B cell (primary cell): ENCODE data around the gene GPRASP3. TPM values are rescaled to one million over a fixed set of nuclear protein-coding genes. Genes with fewer than 3 reads are reported as not detected.
"Not testable (repeated sequence)": the region's sequence is repeated elsewhere in the genome, so short reads cannot be mapped to it uniquely, and the experiment has no call there.

Source experiments
- ATAC-seq: fragments of 200-7000 bp; cut with Tn5 transposase; one replicate; pipeline ENCODE4 v1.10.0; 2021; ENCODE audit warnings: low read depth, mild to moderate bottlenecking, moderate number of reproducible peaks, moderate library complexity
- CTCF ChIA-PET: fragments of 350-600 bp; sonication (Branson Sonifier 250); formaldehyde crosslinking; loops from one replicate; lab custom pipeline; 2021; ENCODE audit warnings: antibody characterized with exemption, inconsistent platforms; lab: Charles Lee
- POLR2A ChIA-PET: fragments of 350-600 bp; sonication (Branson Sonifier 250); formaldehyde crosslinking; loops from one replicate; lab custom pipeline; 2021; ENCODE audit warnings: antibody characterized with exemption; lab: Charles Lee
- DNase-seq: peaks from one replicate; pipeline ENCODE4 v3.0.0; 2013
- H2AFZ ChIP-seq: 2 replicates; pipeline ENCODE4 v1.6.1; 2012; ENCODE audit warnings: mild to moderate bottlenecking, low read depth, low read length; ENCODE audit not compliant: insufficient read depth, poor library complexity, severe bottlenecking
- H3K27ac ChIP-seq, 2 donors: 1 replicate in 1 of 2; 2 replicates in 1 of 2; pipeline ENCODE4 v1.5.1; 2012 to 2013; ENCODE audit warnings: low read length in 2 of 2, mild to moderate bottlenecking in 2 of 2, moderate library complexity in 1 of 2
- H3K27me3 ChIP-seq, 4 experiments: fragments of 200-600 bp in 1 of 4; sonication (generic) in 1 of 4; replicated peaks in 1 of 4; 1 replicate in 2 of 4; 2 replicates in 2 of 4; pipeline versions ENCODE4 v1.6.1 to v1.7.0; 2013 to 2016; ENCODE audit warnings: low read length in 3 of 4, mild to moderate bottlenecking in 2 of 4, mixed read lengths in 1 of 4, moderate library complexity in 1 of 4; ENCODE audit not compliant: insufficient read depth in 4 of 4, control insufficient read depth in 3 of 4; ENCODE audit errors: control extremely low read depth in 1 of 4
- H3K36me3 ChIP-seq, 2 experiments: replicated peaks in 1 of 2; 1 replicate in 1 of 2; 2 replicates in 1 of 2; pipeline versions ENCODE4 v1.6.1 to v1.7.1; 2013; ENCODE audit warnings: low read length in 1 of 2; ENCODE audit not compliant: insufficient read depth in 2 of 2, control insufficient read depth in 1 of 2; ENCODE audit errors: control extremely low read depth in 1 of 2, extremely low read depth in 1 of 2
- H3K4me1 ChIP-seq, 2 donors: fragments of 200-600 bp in 1 of 2; sonication (generic) in 1 of 2; 1 replicate in 1 of 2; 2 replicates in 1 of 2; pipeline versions ENCODE4 v1.5.1 to v1.6.1; 2013 to 2017; ENCODE audit warnings: low read length in 2 of 2; ENCODE audit not compliant: control insufficient read depth in 2 of 2, insufficient read depth in 2 of 2
- H3K4me2 ChIP-seq: replicated peaks from 2 replicates; pipeline ENCODE3; 2012; ENCODE audit warnings: mild to moderate bottlenecking, low read depth, low read length; ENCODE audit not compliant: poor library complexity, severe bottlenecking
- H3K4me3 ChIP-seq, 5 experiments: fragments of 200-600 bp in 1 of 5; sonication (generic) in 1 of 5; 1 replicate in 3 of 5; 2 replicates in 2 of 5; pipeline versions ENCODE4 v1.5.1 to v1.7.0; 2011 to 2016; ENCODE audit warnings: low read length in 4 of 5, mild to moderate bottlenecking in 4 of 5, low read depth in 2 of 5, control low read depth in 1 of 5, moderate library complexity in 1 of 5; ENCODE audit not compliant: insufficient read depth in 1 of 5; ENCODE audit errors: control extremely low read depth in 1 of 5, extremely low read depth in 1 of 5
- H3K79me2 ChIP-seq: fragments of 200-600 bp; sonication (generic); one replicate; pipeline ENCODE4 v1.6.0; 2016; ENCODE audit warnings: low read length; ENCODE audit not compliant: control insufficient read depth, insufficient read depth
- H3K9ac ChIP-seq: fragments of 200-600 bp; sonication (generic); 2 replicates; pipeline ENCODE4 v1.6.1; 2017; ENCODE audit warnings: mild to moderate bottlenecking, low read length, moderate library complexity
- H3K9me3 ChIP-seq, 3 donors: one replicate each; pipeline versions ENCODE4 v1.6.1 to v1.7.1; 2013; ENCODE audit warnings: low read length in 2 of 3; ENCODE audit not compliant: control insufficient read depth in 2 of 3, insufficient read depth in 1 of 3; ENCODE audit errors: control extremely low read depth in 1 of 3
- H4K20me1 ChIP-seq: 2 replicates; pipeline ENCODE4 v1.6.0; 2012; ENCODE audit warnings: mild to moderate bottlenecking, low read length; ENCODE audit not compliant: insufficient read depth, control insufficient read depth, poor library complexity, severe bottlenecking
- H3K27ac Mint-ChIP-seq: one replicate; pipeline ENCODE4 v1.8.0; 2021; ENCODE audit warnings: mixed read lengths
- H3K27me3 Mint-ChIP-seq: one replicate; pipeline ENCODE4 v1.8.0; 2021; ENCODE audit warnings: mixed read lengths
- H3K4me1 Mint-ChIP-seq: one replicate; pipeline ENCODE4 v1.8.0; 2021; ENCODE audit warnings: mixed read lengths
- H3K4me3 Mint-ChIP-seq: one replicate; pipeline ENCODE4 v1.8.0; 2021; ENCODE audit warnings: mixed read lengths
- H3K9me3 Mint-ChIP-seq: one replicate; pipeline ENCODE4 v1.8.0; 2022; ENCODE audit warnings: mixed read lengths; ENCODE audit not compliant: insufficient read depth
- EZH2 ChIP-seq: IDR thresholded peaks from 2 replicates; pipeline ENCODE4 v1.6.1; 2012; ENCODE audit warnings: borderline replicate concordance, low read depth, mild to moderate bottlenecking, moderate library complexity, low read length; ENCODE audit not compliant: insufficient read depth, poor library complexity, severe bottlenecking
- WGBS: methylation state at CpG from one replicate; pipeline ENCODE4 v1.1.5; 2013; ENCODE audit warnings: missing lambda C conversion rate; ENCODE audit not compliant: insufficient coverage; 5-methylcytosine and 5-hydroxymethylcytosine counted together
- intact Hi-C: fragments of 100-400 bp; cut with micrococcal nuclease; formaldehyde crosslinking; loops from one replicate; pipeline ENCODE4 v1.10.0; 2022
- polyA minus RNA-seq: library from RNA; depleted of rRNA, polyadenylated mRNA; stranded (reverse); fragments of >200 nt; gene quantifications from 2 replicates; pipeline ENCODE4 v1.2.3, GENCODE V29; 2012
- polyA plus RNA-seq: library from polyadenylated mRNA; depleted of rRNA; stranded (reverse); fragments of >200 nt; gene quantifications from 2 replicates; pipeline ENCODE4 v1.2.3, GENCODE V29; 2012
- total RNA-seq, 2 donors: library from RNA; stranded (reverse); fragments of 120-200 nt in 1 of 2; gene quantifications; 1 replicate in 1 of 2; 2 replicates in 1 of 2; pipeline versions ENCODE4 v1.2.3 to v1.2.4, GENCODE V29; 2013 to 2022
- TF ChIP-seq, protein P1 (sequence below): fragments of 200-600 bp; IDR thresholded peaks from one replicate; pipeline ENCODE4 v1.8.0; 2022; ENCODE audit warnings: antibody characterized with exemption, mild to moderate bottlenecking

The GPRASP3 gene
- total RNA-seq (0.89 and 1.9 TPM in 2 replicates), polyA plus RNA-seq (0.20 and 0.28 TPM in 2 replicates), polyA minus RNA-seq (0.09 and 0.29 TPM in 2 replicates)
- 0.37 TPM for total RNA-seq (2013)

- Histone ChIP-seq H3K9me3 (no peaks in the 10 kb centered on the region), H3K9ac (peak within 1 kb of the TSS; percentile 49), H3K4me3 (peak within 1 kb of the TSS; percentile 36 to 48 (median 42)), H3K4me1 (peaks cover 0 to 10% of the 10 kb centered on the region in 2 donors), H3K27me3 (no peaks in the 10 kb centered on the region), H3K36me3 (no peaks in the 10 kb centered on the region), H3K79me2 (no peaks in the 10 kb centered on the region), H2AFZ (peak within 1 kb of the TSS; percentile 73), H4K20me1 (no peaks in the 10 kb centered on the region), H3K4me2 (peak within 1 kb of the TSS; percentile 65), H3K27ac (no peak within 1 kb of the TSS)
- Mint-ChIP-seq H3K4me3 (peak within 1 kb of the TSS; percentile 87), H3K9me3 (no peaks in the 10 kb centered on the region), H3K27me3 (no peaks in the 10 kb centered on the region), H3K4me1 (peaks cover 10% of the 10 kb centered on the region), H3K27ac (peak within 1 kb of the TSS; percentile 56)
- WGBS = 6% methylated on average over 15 of the region's 31 CpGs
- intact Hi-C loops = loop anchor here (1.0 kb wide), 1 partner anchor 49 kb away; no protein-coding TSS in a partner anchor
- ChIA-PET POLR2A (no interaction called here), CTCF (no interaction called here)
- TF ChIP-seq EZH2 = no peak
- TF ChIP-seq, protein P1, sequence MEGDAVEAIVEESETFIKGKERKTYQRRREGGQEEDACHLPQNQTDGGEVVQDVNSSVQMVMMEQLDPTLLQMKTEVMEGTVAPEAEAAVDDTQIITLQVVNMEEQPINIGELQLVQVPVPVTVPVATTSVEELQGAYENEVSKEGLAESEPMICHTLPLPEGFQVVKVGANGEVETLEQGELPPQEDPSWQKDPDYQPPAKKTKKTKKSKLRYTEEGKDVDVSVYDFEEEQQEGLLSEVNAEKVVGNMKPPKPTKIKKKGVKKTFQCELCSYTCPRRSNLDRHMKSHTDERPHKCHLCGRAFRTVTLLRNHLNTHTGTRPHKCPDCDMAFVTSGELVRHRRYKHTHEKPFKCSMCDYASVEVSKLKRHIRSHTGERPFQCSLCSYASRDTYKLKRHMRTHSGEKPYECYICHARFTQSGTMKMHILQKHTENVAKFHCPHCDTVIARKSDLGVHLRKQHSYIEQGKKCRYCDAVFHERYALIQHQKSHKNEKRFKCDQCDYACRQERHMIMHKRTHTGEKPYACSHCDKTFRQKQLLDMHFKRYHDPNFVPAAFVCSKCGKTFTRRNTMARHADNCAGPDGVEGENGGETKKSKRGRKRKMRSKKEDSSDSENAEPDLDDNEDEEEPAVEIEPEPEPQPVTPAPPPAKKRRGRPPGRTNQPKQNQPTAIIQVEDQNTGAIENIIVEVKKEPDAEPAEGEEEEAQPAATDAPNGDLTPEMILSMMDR = no peak
- peak; percentile 62 for DNase-seq
- ATAC-seq = peak; percentile 87
These were observed at the start of gene GPRASP3 for GRCh38 chrX:102720237-102721168. TSS of gene GPRASP3 (plus strand) at chrX:102720743. CDS start at chrX:102748996, 28,253 bp downstream.

GRCh38 chrX:102672856-102673255 lies 47.7 kb upstream of the GPRASP3 start:
- H3K36me3 ChIP-seq = no peaks in the 10 kb centered on the region
- no peak overlapping the region for H2AFZ ChIP-seq
- ChIA-PET CTCF (no interaction called here), POLR2A (no interaction called here)
- H3K27ac ChIP-seq = no peak overlapping the region
- no peak overlapping the region for H3K9ac ChIP-seq
- no peak overlapping the region for H3K4me3 ChIP-seq
- Mint-ChIP-seq H3K4me3 (no peak overlapping the region), H3K4me1 (no peaks in the 10 kb centered on the region), H3K27ac (no peak overlapping the region), H3K9me3 (peaks cover 3% of the 10 kb centered on the region), H3K27me3 (no peaks in the 10 kb centered on the region)
- H3K9me3 ChIP-seq = no peaks in the 10 kb centered on the region
- ATAC-seq (no peak), DNase-seq (no peak)
- no peaks in the 10 kb centered on the region for H3K4me1 ChIP-seq
- H3K27me3 ChIP-seq = no peaks in the 10 kb centered on the region
- no CpG with 5 or more reads among the region's 3 CpGs for WGBS
- no peaks in the 10 kb centered on the region for H3K79me2 ChIP-seq
- no peaks in the 10 kb centered on the region for H4K20me1 ChIP-seq
- no peak for TF ChIP-seq EZH2
- TF ChIP-seq, protein P1 = no peak
- intact Hi-C loops = no loop called here
- no peak overlapping the region for H3K4me2 ChIP-seq

GRCh38 chrX:102677479-102677878 lies 43.1 kb upstream of the GPRASP3 start:
- H3K27me3 ChIP-seq, CTCF ChIA-PET, H3K9ac ChIP-seq, H3K4me3 Mint-ChIP-seq, H3K36me3 ChIP-seq, intact Hi-C loops, H3K9me3 Mint-ChIP-seq, H3K79me2 ChIP-seq, H3K27ac ChIP-seq, DNase-seq, ATAC-seq, H3K9me3 ChIP-seq, H3K27ac Mint-ChIP-seq, H3K4me1 ChIP-seq, H2AFZ ChIP-seq, H4K20me1 ChIP-seq, H3K4me2 ChIP-seq, H3K4me1 Mint-ChIP-seq, H3K4me3 ChIP-seq, POLR2A ChIA-PET, H3K27me3 Mint-ChIP-seq: not testable (repeated sequence)
- WGBS = no CpG with 5 or more reads among the region's 1 CpG
